ENCODE results near the gene RTL1.

RTL1 gene

DNA sequence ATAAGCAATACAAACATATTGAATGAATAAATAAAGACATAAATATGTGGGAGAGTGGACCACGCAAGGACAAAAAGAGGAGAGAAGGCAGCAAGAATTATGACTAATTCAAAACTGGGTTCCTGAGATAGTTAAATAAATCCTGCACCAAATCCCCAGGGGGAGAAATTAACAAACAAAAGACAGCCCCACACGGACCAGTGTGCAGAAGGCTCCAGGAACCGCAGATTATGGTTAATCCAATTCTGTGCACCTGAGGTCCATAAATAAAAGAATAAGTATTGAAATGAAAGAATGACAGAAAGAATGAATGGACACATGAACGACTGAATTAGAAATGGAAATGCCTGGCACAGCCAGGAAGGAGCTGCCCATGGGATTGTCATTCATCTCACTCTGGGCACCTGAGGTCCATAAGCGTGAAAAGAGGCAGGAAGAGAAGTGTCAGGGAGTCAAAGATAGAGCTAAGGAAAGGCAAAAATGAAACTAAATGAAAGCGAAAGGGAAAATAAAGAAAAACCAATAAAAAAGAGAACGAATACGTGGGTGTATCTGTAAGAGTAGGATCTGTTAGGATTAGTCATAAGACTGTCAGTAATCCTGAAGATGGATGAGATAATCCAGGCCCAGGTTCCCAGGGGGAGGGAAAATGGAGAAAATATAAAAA is 54.3 kb downstream of the RTL1 start:
- no peaks in the 10 kb centered on the region for H3F3A ChIP-seq (ENCODE audit: insufficient read depth, low read length)
- H3K79me2 ChIP-seq (ENCODE audit: low read length) = no peaks in the 10 kb centered on the region
- TF ChIP-seq, protein P1, sequence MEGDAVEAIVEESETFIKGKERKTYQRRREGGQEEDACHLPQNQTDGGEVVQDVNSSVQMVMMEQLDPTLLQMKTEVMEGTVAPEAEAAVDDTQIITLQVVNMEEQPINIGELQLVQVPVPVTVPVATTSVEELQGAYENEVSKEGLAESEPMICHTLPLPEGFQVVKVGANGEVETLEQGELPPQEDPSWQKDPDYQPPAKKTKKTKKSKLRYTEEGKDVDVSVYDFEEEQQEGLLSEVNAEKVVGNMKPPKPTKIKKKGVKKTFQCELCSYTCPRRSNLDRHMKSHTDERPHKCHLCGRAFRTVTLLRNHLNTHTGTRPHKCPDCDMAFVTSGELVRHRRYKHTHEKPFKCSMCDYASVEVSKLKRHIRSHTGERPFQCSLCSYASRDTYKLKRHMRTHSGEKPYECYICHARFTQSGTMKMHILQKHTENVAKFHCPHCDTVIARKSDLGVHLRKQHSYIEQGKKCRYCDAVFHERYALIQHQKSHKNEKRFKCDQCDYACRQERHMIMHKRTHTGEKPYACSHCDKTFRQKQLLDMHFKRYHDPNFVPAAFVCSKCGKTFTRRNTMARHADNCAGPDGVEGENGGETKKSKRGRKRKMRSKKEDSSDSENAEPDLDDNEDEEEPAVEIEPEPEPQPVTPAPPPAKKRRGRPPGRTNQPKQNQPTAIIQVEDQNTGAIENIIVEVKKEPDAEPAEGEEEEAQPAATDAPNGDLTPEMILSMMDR (IDR thresholded peaks at IDR 0.05; ENCODE audit: low read length) = no peak
- TF ChIP-seq EZH2 (optimal IDR thresholded peaks at IDR 0.05; ENCODE audit: low read depth, low read length) (no peak), EZH2phosphoT487 (IDR thresholded peaks at IDR 0.05; ENCODE audit: low read length) (no peak)
- no peaks in the 10 kb centered on the region for H3K9me3 ChIP-seq (replicated peaks; ENCODE audit: insufficient read depth, low read length)
- no peaks in the 10 kb centered on the region for H4K20me1 ChIP-seq (ENCODE audit: insufficient read depth, low read length)
- H3K4me3 ChIP-seq (ENCODE audit: low read length) = no peak overlapping the region
- H3K27ac ChIP-seq (ENCODE audit: low read length) = no peak overlapping the region
- peaks cover 40% of the 10 kb centered on the region for H3K27me3 ChIP-seq (replicated peaks; ENCODE audit: insufficient read depth, low read length)
- H3K9me2 ChIP-seq (replicated peaks; ENCODE audit: insufficient read depth, low read length) = no peaks in the 10 kb centered on the region
- no peak overlapping the region for H3K4me2 ChIP-seq (ENCODE audit: low read depth, low read length)
- no peak overlapping the region for H2AFZ ChIP-seq (ENCODE audit: low read length)
- H3K36me3 ChIP-seq (replicated peaks; ENCODE audit: insufficient read depth, low read length) = no peaks in the 10 kb centered on the region
- no peak overlapping the region for H3K9ac ChIP-seq (ENCODE audit: low read length)
- DNase-seq = no peak
- H3K4me1 ChIP-seq (ENCODE audit: low read length) = no peaks in the 10 kb centered on the region

DNA sequence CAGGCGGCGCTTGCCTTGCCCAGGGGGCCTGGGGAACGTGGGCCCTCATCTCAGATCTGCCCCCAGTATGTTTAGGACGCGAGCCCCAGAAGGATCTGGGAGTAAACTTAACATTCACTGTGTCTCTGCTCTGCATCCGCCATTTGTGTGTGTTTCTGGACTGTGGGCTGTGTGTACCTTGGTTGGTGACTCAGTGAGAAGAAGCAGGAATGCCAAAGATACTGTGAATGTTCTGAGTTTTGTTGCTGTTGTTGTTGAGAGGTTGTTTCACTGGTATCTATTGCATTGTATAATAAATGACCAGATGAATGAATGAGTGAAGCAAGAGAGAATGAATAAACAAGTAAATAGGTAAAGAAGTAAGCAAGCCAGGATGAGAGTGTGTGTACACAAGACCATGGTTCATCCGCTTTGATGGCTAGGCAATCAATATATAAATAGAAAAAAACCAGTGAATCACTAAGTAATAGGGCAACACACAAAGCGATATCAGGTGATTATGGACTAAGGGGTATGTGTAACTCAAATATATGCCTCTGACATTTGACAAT is 57.1 kb downstream of the RTL1 start:
- Histone ChIP-seq H3K79me2 (ENCODE audit: low read length) (no peaks in the 10 kb centered on the region), H3K4me1 (ENCODE audit: low read length) (no peaks in the 10 kb centered on the region), H3K27ac (ENCODE audit: low read length) (no peak overlapping the region), H3K36me3 (replicated peaks; ENCODE audit: insufficient read depth, low read length) (no peaks in the 10 kb centered on the region), H3K4me2 (ENCODE audit: low read depth, low read length) (no peak overlapping the region), H3K9me2 (replicated peaks; ENCODE audit: insufficient read depth, low read length) (no peaks in the 10 kb centered on the region), H3F3A (ENCODE audit: insufficient read depth, low read length) (no peaks in the 10 kb centered on the region), H3K9ac (ENCODE audit: low read length) (no peak overlapping the region), H3K27me3 (replicated peaks; ENCODE audit: insufficient read depth, low read length) (peaks cover 62% of the 10 kb centered on the region), H2AFZ (ENCODE audit: low read length) (no peak overlapping the region), H3K9me3 (replicated peaks; ENCODE audit: insufficient read depth, low read length) (no peaks in the 10 kb centered on the region), H3K4me3 (ENCODE audit: low read length) (no peak overlapping the region), H4K20me1 (ENCODE audit: insufficient read depth, low read length) (no peaks in the 10 kb centered on the region)
- TF ChIP-seq, protein P1 (IDR thresholded peaks at IDR 0.05; ENCODE audit: low read length) = no peak
- no peak for TF ChIP-seq EZH2 (optimal IDR thresholded peaks at IDR 0.05; ENCODE audit: low read depth, low read length)
- no peak for TF ChIP-seq EZH2phosphoT487 (IDR thresholded peaks at IDR 0.05; ENCODE audit: low read length)
- DNase-seq = no peak

DNA sequence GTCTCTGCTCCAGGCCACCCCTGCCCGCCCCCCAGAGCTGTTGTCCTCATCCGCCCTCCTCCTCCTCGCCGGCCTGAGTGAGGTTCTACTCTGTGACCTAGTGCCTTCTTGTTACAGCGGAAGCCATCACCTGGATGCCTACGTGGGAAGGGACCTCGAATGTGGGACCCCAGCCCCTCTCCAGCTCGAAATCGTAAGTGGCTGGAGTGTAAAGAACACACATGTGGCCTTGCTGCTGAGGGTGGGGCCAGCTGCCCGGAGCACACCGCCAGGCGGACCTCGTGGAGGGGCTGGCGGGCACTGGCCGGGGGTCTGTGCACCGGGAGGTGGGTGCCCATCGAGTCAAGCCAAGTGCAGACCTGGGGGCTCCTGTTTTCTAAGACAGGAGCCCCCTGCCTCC is 58.2 kb downstream of the RTL1 start:
- TF ChIP-seq, protein P1 (IDR thresholded peaks at IDR 0.05; ENCODE audit: low read length) = no peak
- TF ChIP-seq EZH2 (optimal IDR thresholded peaks at IDR 0.05; ENCODE audit: low read depth, low read length) = no peak
- TF ChIP-seq EZH2phosphoT487 (IDR thresholded peaks at IDR 0.05; ENCODE audit: low read length) = no peak
- Histone ChIP-seq H3K36me3 (replicated peaks; ENCODE audit: insufficient read depth, low read length) (no peaks in the 10 kb centered on the region), H3F3A (ENCODE audit: insufficient read depth, low read length) (no peaks in the 10 kb centered on the region), H3K79me2 (ENCODE audit: low read length) (no peaks in the 10 kb centered on the region), H3K9me2 (replicated peaks; ENCODE audit: insufficient read depth, low read length) (no peaks in the 10 kb centered on the region), H3K4me2 (ENCODE audit: low read depth, low read length) (no peak overlapping the region), H3K27me3 (replicated peaks; ENCODE audit: insufficient read depth, low read length) (peaks cover 62% of the 10 kb centered on the region), H2AFZ (ENCODE audit: low read length) (no peak overlapping the region), H4K20me1 (ENCODE audit: insufficient read depth, low read length) (no peaks in the 10 kb centered on the region), H3K9me3 (replicated peaks; ENCODE audit: insufficient read depth, low read length) (no peaks in the 10 kb centered on the region), H3K9ac (ENCODE audit: low read length) (no peak overlapping the region), H3K27ac (ENCODE audit: low read length) (no peak overlapping the region), H3K4me1 (ENCODE audit: low read length) (no peaks in the 10 kb centered on the region), H3K4me3 (ENCODE audit: low read length) (no peak overlapping the region)
- no peak for DNase-seq
